ENCODE data around the gene PSMG3. TPM values are rescaled to one million over a fixed set of nuclear protein-coding genes. Genes with fewer than 3 reads are reported as not detected.

Gene PSMG3
- total RNA-seq, 4 donors from 2014 or later: 38.2 to 73.2 (median 60.7) TPM

GRCh38 chr7:1537535-1538412, 32.1 kb downstream of the PSMG3 start:
- intact Hi-C loops (cut with DNase I; ENCODE audit: low total_unique reads): no loop called here
- H3K4me3 ChIP-seq (ENCODE audit: low read depth, poor library complexity, severe bottlenecking): no peak overlapping the region
- TF ChIP-seq POLR2A (IDR thresholded peaks at IDR 0.05) (no peak), CTCF (IDR thresholded peaks at IDR 0.05) (no peak)
- WGBS, 2 donors: 38 to 47% methylated on average over 31 to 47 of the region's 56 CpGs
- DNase-seq (ENCODE audit: low spot score in 2 of 2): peak; percentile 85 to 97

- intact Hi-C loops (cut with DNase I; ENCODE audit: low total_unique reads): no loop called here
- TF ChIP-seq CTCF (IDR thresholded peaks at IDR 0.05) (no peak), POLR2A (IDR thresholded peaks at IDR 0.05) (no peak)
- H3K4me3 ChIP-seq (ENCODE audit: low read depth, poor library complexity, severe bottlenecking): no peak overlapping the region
- WGBS, 2 donors: 16 to 22% methylated on average over 16 to 42 of the region's 52 CpGs
- DNase-seq (ENCODE audit: low spot score in 2 of 2): peak; percentile 94 to 99
Observed at GRCh38 chr7:1536743-1537534, 32.9 kb downstream of the PSMG3 start.

GRCh38 chr7:1536455-1536742, 33.4 kb downstream of the PSMG3 start:
- DNase-seq (ENCODE audit: low spot score in 2 of 2): no peak
- H3K4me3 ChIP-seq (ENCODE audit: low read depth, poor library complexity, severe bottlenecking): no peak overlapping the region
- 44 to 48% methylated on average over 7 of the region's 7 CpGs for WGBS, 2 donors
- intact Hi-C loops (cut with DNase I; ENCODE audit: low total_unique reads): no loop called here
- TF ChIP-seq POLR2A (IDR thresholded peaks at IDR 0.05) (no peak), CTCF (IDR thresholded peaks at IDR 0.05) (no peak)

- intact Hi-C loops (cut with DNase I; ENCODE audit: low total_unique reads): no loop called here
- DNase-seq (ENCODE audit: low spot score in 2 of 2): peak in 1 of 2 donors; percentile 87
- 84 to 87% methylated on average over 36 to 38 of the region's 42 CpGs for WGBS, 2 donors
- TF ChIP-seq POLR2A (IDR thresholded peaks at IDR 0.05): no peak
- TF ChIP-seq CTCF (IDR thresholded peaks at IDR 0.05): no peak
- no peak overlapping the region for H3K4me3 ChIP-seq (ENCODE audit: low read depth, poor library complexity, severe bottlenecking)
Observed at GRCh38 chr7:1535701-1536454, 34.0 kb downstream of the PSMG3 start.

GRCh38 chr7:1535100-1535458, 34.8 kb downstream of the PSMG3 start:
- whole genome bisulfite sequencing, 2 donors: 66 to 84% methylated on average over 6 of the region's 6 CpGs
- no peak for TF ChIP-seq CTCF (IDR thresholded peaks at IDR 0.05)
- no peak for TF ChIP-seq POLR2A (IDR thresholded peaks at IDR 0.05)
- H3K4me3 ChIP-seq (ENCODE audit: low read depth, poor library complexity, severe bottlenecking): no peak overlapping the region
- intact Hi-C loops (cut with DNase I; ENCODE audit: low total_unique reads): no loop called here
- no peak for DNase-seq (ENCODE audit: low spot score in 2 of 2)
